DND-41 (cell line): ENCODE measurements around the gene ABCD3.

Experiments
- EZH2 ChIP-seq: IDR thresholded peaks from 3 replicates; pipeline ENCODE4 v1.6.1; 2012; ENCODE audit warnings: borderline replicate concordance, low read depth, mild to moderate bottlenecking, moderate library complexity, low read length, inconsistent platforms; ENCODE audit not compliant: severe bottlenecking
- TF ChIP-seq, protein P1 (sequence below): IDR thresholded peaks from 2 replicates; pipeline ENCODE4 v1.5.1; 2012; ENCODE audit warnings: borderline replicate concordance, low read length, moderate library complexity, mild to moderate bottlenecking; ENCODE audit not compliant: poor library complexity, severe bottlenecking; ENCODE audit errors: extremely low read depth

DNA sequence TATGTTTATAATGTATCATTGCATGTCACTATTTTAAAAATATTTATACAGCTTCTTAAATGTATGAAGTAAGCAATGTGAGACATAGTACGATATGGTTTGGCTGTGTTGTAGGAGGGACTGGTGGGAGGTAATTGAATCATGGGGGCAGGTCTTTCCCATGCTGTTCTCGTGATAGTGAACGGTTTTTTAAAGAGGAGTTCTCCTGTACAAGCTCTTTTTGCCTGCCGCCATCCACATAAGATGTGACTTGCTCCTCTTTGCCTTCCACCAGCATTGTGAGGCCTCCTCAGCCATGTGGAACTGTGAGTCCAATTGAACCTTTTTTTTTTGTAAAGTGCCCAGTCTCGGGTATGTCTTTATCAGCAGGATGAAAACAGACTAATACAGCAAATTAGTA lies 10.3 kb downstream of the ABCD3 start:
- TF ChIP-seq, protein P1, sequence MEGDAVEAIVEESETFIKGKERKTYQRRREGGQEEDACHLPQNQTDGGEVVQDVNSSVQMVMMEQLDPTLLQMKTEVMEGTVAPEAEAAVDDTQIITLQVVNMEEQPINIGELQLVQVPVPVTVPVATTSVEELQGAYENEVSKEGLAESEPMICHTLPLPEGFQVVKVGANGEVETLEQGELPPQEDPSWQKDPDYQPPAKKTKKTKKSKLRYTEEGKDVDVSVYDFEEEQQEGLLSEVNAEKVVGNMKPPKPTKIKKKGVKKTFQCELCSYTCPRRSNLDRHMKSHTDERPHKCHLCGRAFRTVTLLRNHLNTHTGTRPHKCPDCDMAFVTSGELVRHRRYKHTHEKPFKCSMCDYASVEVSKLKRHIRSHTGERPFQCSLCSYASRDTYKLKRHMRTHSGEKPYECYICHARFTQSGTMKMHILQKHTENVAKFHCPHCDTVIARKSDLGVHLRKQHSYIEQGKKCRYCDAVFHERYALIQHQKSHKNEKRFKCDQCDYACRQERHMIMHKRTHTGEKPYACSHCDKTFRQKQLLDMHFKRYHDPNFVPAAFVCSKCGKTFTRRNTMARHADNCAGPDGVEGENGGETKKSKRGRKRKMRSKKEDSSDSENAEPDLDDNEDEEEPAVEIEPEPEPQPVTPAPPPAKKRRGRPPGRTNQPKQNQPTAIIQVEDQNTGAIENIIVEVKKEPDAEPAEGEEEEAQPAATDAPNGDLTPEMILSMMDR, result no peak
- no peak for TF ChIP-seq EZH2
